Transverse colon (tissue), 4 donors: ENCODE results near the gene AKAIN1. TPM values are rescaled to one million over a fixed set of nuclear protein-coding genes. Genes with fewer than 3 reads are reported as not detected.

Source experiments
- DNase-seq: peaks from one replicate; pipeline ENCODE4 v3.0.0-alpha.2; 2019
- H3K27ac ChIP-seq, 4 donors: fragments of 200-600 bp; sonication (generic); 2 replicates each; pipeline ENCODE4 v1.5.1; 2016 to 2018; ENCODE audit warnings: inconsistent platforms in 4 of 4
- H3K27me3 ChIP-seq: fragments of 200-600 bp; sonication (generic); 2 replicates; pipeline ENCODE4 v1.5.1; 2017; ENCODE audit warnings: inconsistent platforms
- H3K36me3 ChIP-seq, 4 donors: fragments of 200-600 bp; sonication (generic); 2 replicates each; pipeline ENCODE4 v1.5.1; 2017 to 2019; ENCODE audit warnings: inconsistent platforms in 4 of 4
- H3K4me1 ChIP-seq, 4 donors: fragments of 200-600 bp; sonication (generic); 2 replicates each; pipeline ENCODE4 v1.5.1; 2017 to 2020; ENCODE audit warnings: inconsistent platforms in 4 of 4
- H3K4me3 ChIP-seq, 4 donors: fragments of 200-600 bp; sonication (generic); 1 replicate in 1 of 4; 2 replicates in 3 of 4; pipeline versions ENCODE4 v1.5.1 to v1.6.1; 2017 to 2019; ENCODE audit warnings: inconsistent platforms in 4 of 4
- H3K9me3 ChIP-seq, 2 donors: fragments of 200-600 bp; sonication (generic); 2 replicates each; pipeline ENCODE4 v1.5.1; 2017 to 2019; ENCODE audit warnings: inconsistent platforms in 2 of 2
- CTCF ChIP-seq, 5 experiments: fragments of 200-600 bp in 3 of 5; fragments of 450-650 bp in 2 of 5; sonication (generic) in 3 of 5; IDR thresholded peaks; 1 replicate in 2 of 5; 2 replicates in 3 of 5; pipeline ENCODE4 v1.5.1; 2016 to 2017; ENCODE audit warnings: antibody characterized with exemption in 5 of 5, inconsistent platforms in 3 of 5, mild to moderate bottlenecking in 2 of 5, moderate library complexity in 1 of 5
- EP300 ChIP-seq: sonication (generic); formaldehyde crosslinking; IDR thresholded peaks from one replicate; pipeline ENCODE4 v1.6.1; 2017; ENCODE audit warnings: antibody characterized with exemption, low read depth
- POLR2A ChIP-seq: fragments of 450-650 bp; IDR thresholded peaks from one replicate; pipeline ENCODE4 v1.6.1; 2016; ENCODE audit warnings: antibody characterized with exemption, mild to moderate bottlenecking, moderate library complexity
- POLR2AphosphoS5 ChIP-seq, 3 donors: sonication (generic); formaldehyde crosslinking; IDR thresholded peaks; one replicate each; pipeline ENCODE4 v1.6.1; 2016; ENCODE audit warnings: antibody characterized with exemption in 3 of 3
- WGBS, 2 donors: methylation state at CpG; one replicate each; pipeline ENCODE4 v1.1.5; 2018; ENCODE audit warnings: low coverage in 1 of 2; 5-methylcytosine and 5-hydroxymethylcytosine counted together
- in situ Hi-C, 4 donors: fragments of 200-750 bp; cut with MboI; loops; one replicate each; pipeline versions ENCODE4 v1.15.0 to v1.15.1; 2017; ENCODE audit warnings: low sequenced_read_pairs in 3 of 4, low pct_ligation_motif_present in 1 of 4, low pct_unique_long_range_greater_than_20kb in 1 of 4
- intact Hi-C: fragments of 100-400 bp; cut with DNase I; formaldehyde crosslinking; loops from one replicate; pipeline ENCODE4 v1.15.1; 2023; ENCODE audit warnings: low total_unique reads
- total RNA-seq, 4 donors: library from RNA; depleted of rRNA; stranded (reverse); fragments of >200 nt; gene quantifications; one replicate each; pipeline ENCODE4 v1.1.0, GENCODE V29; 2016

The AKAIN1 gene
- total RNA-seq, 4 donors from 2014 or later: not detected

DNA sequence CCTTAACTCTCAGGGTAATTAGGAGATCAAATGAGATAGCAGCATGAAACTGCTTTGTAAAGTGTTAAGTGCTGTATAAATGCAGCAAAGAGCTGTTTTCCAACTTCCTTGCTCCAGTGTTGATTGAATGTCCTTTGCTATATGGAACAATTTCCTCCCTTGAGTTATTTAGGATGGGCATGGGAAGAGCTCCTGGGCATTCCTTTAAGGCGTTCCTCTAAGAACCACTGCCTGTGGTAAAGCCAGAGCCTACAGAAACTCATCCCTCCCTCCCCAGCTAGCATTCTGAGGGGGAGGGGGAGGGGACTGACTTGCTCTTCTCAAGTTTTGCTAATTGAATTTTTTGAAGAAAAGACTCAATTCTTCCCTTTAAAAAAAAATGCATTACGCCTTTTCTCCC, 1.4 kb downstream of the AKAIN1 start:
- Histone ChIP-seq H3K9me3 (no peaks in the 10 kb centered on the region), H3K4me3 (no peak overlapping the region), H3K27ac (no peak overlapping the region), H3K27me3 (peaks cover 54% of the 10 kb centered on the region), H3K4me1 (no peaks in the 10 kb centered on the region), H3K36me3 (no peaks in the 10 kb centered on the region)
- in situ Hi-C loops: loop anchor here in 1 of 4 donors (25.0 kb wide), 1 partner anchor 108 kb away; no protein-coding TSS in a partner anchor
- DNase-seq: no peak
- no peak for TF ChIP-seq POLR2A
- TF ChIP-seq EP300: no peak
- no peak for TF ChIP-seq CTCF (IDR thresholded peaks at IDR 0.05)
- TF ChIP-seq POLR2AphosphoS5 (IDR thresholded peaks at IDR 0.05): no peak
- intact Hi-C loops: no loop called here
- 55 to 56% methylated on average over 2 of the region's 2 CpGs for WGBS, 2 donors

GRCh38 chr18:5180254-5180653, 16.8 kb downstream of the AKAIN1 start:
- Histone ChIP-seq H3K27ac (no peak overlapping the region), H3K36me3 (no peaks in the 10 kb centered on the region), H3K4me1 (no peaks in the 10 kb centered on the region), H3K27me3 (no peaks in the 10 kb centered on the region), H3K9me3 (no peaks in the 10 kb centered on the region), H3K4me3 (no peak overlapping the region)
- in situ Hi-C loops: loop anchor here in 1 of 4 donors (25.0 kb wide), 1 partner anchor 93 kb away; no protein-coding TSS in a partner anchor
- WGBS, 2 donors: 53% methylated on average over 3 of the region's 3 CpGs
- TF ChIP-seq CTCF (IDR thresholded peaks at IDR 0.05): no peak
- no peak for DNase-seq
- intact Hi-C loops: no loop called here

- intact Hi-C loops (no loop called here), in situ Hi-C loops (loop anchor here in 1 of 4 donors (25.0 kb wide), 1 partner anchor 91 kb away; no protein-coding TSS in a partner anchor)
- Histone ChIP-seq H3K4me1 (no peaks in the 10 kb centered on the region), H3K27ac (no peak overlapping the region), H3K4me3 (no peak overlapping the region), H3K36me3 (no peaks in the 10 kb centered on the region), H3K9me3 (no peaks in the 10 kb centered on the region), H3K27me3 (no peaks in the 10 kb centered on the region)
- no peak for DNase-seq
- no peak for TF ChIP-seq EP300
- TF ChIP-seq POLR2AphosphoS5 (IDR thresholded peaks at IDR 0.05): no peak
- no peak for TF ChIP-seq POLR2A
- TF ChIP-seq CTCF (IDR thresholded peaks at IDR 0.05): no peak
- 60 to 79% methylated on average over 1 of the region's 1 CpG for WGBS, 2 donors
Measured at GRCh38 chr18:5178519-5178918, 18.5 kb downstream of the AKAIN1 start.

- H3K27ac ChIP-seq: no peak overlapping the region
- in situ Hi-C loops (loop anchor here in 1 of 4 donors (25.0 kb wide), 1 partner anchor 88 kb away; no protein-coding TSS in a partner anchor), intact Hi-C loops (no loop called here)
- 63 to 73% methylated on average over 5 of the region's 5 CpGs for WGBS, 2 donors
- no peaks in the 10 kb centered on the region for H3K36me3 ChIP-seq
- H3K4me1 ChIP-seq: no peaks in the 10 kb centered on the region
- no peak overlapping the region for H3K4me3 ChIP-seq
- TF ChIP-seq EP300: no peak
- TF ChIP-seq POLR2A: no peak
- no peak for TF ChIP-seq CTCF (IDR thresholded peaks at IDR 0.05)
- TF ChIP-seq POLR2AphosphoS5 (IDR thresholded peaks at IDR 0.05): no peak
- H3K9me3 ChIP-seq: no peaks in the 10 kb centered on the region
- no peak for DNase-seq
- H3K27me3 ChIP-seq: no peaks in the 10 kb centered on the region
Measured at GRCh38 chr18:5175378-5175777, 21.7 kb downstream of the AKAIN1 start.
